ENCODE results near the gene CCNF.

CCNF gene

GRCh38 chr16:2450975-2451381, 21.7 kb downstream of the CCNF start:
- TF ChIP-seq POLR2AphosphoS5 (IDR thresholded peaks at IDR 0.05; ENCODE audit: low read depth, low read length) (no peak), FOXP2 (optimal IDR thresholded peaks at IDR 0.05; ENCODE audit: borderline replicate concordance, extremely low read depth, extremely low read length, insufficient read depth) (no peak), SIN3A (IDR thresholded peaks at IDR 0.05; ENCODE audit: borderline replicate concordance, insufficient read depth, low read length) (no peak), TAF1 (IDR thresholded peaks at IDR 0.05; ENCODE audit: borderline replicate concordance, insufficient read depth, low read length) (no peak)
- TF ChIP-seq, protein P1, sequence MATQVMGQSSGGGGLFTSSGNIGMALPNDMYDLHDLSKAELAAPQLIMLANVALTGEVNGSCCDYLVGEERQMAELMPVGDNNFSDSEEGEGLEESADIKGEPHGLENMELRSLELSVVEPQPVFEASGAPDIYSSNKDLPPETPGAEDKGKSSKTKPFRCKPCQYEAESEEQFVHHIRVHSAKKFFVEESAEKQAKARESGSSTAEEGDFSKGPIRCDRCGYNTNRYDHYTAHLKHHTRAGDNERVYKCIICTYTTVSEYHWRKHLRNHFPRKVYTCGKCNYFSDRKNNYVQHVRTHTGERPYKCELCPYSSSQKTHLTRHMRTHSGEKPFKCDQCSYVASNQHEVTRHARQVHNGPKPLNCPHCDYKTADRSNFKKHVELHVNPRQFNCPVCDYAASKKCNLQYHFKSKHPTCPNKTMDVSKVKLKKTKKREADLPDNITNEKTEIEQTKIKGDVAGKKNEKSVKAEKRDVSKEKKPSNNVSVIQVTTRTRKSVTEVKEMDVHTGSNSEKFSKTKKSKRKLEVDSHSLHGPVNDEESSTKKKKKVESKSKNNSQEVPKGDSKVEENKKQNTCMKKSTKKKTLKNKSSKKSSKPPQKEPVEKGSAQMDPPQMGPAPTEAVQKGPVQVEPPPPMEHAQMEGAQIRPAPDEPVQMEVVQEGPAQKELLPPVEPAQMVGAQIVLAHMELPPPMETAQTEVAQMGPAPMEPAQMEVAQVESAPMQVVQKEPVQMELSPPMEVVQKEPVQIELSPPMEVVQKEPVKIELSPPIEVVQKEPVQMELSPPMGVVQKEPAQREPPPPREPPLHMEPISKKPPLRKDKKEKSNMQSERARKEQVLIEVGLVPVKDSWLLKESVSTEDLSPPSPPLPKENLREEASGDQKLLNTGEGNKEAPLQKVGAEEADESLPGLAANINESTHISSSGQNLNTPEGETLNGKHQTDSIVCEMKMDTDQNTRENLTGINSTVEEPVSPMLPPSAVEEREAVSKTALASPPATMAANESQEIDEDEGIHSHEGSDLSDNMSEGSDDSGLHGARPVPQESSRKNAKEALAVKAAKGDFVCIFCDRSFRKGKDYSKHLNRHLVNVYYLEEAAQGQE (IDR thresholded peaks at IDR 0.05; ENCODE audit: insufficient read depth in 1 of 2, low read depth in 2 of 2, low read length in 2 of 2): no peak

GRCh38 chr16:2451851-2452320, 22.6 kb downstream of the CCNF start:
- TF ChIP-seq POLR2AphosphoS5 (IDR thresholded peaks at IDR 0.05; ENCODE audit: low read depth, low read length) (no peak), TAF1 (IDR thresholded peaks at IDR 0.05; ENCODE audit: borderline replicate concordance, insufficient read depth, low read length) (no peak), SIN3A (IDR thresholded peaks at IDR 0.05; ENCODE audit: borderline replicate concordance, insufficient read depth, low read length) (no peak), FOXP2 (optimal IDR thresholded peaks at IDR 0.05; ENCODE audit: borderline replicate concordance, extremely low read depth, extremely low read length, insufficient read depth) (no peak)
- TF ChIP-seq, protein P1 (IDR thresholded peaks at IDR 0.05; ENCODE audit: insufficient read depth in 1 of 2, low read depth in 2 of 2, low read length in 2 of 2): no peak

GRCh38 chr16:2452650-2453049, 23.4 kb downstream of the CCNF start:
- no peak for TF ChIP-seq SIN3A (IDR thresholded peaks at IDR 0.05; ENCODE audit: borderline replicate concordance, insufficient read depth, low read length)
- TF ChIP-seq TAF1 (IDR thresholded peaks at IDR 0.05; ENCODE audit: borderline replicate concordance, insufficient read depth, low read length): no peak
- no peak for TF ChIP-seq FOXP2 (optimal IDR thresholded peaks at IDR 0.05; ENCODE audit: borderline replicate concordance, extremely low read depth, extremely low read length, insufficient read depth)
- TF ChIP-seq, protein P1 (IDR thresholded peaks at IDR 0.05; ENCODE audit: insufficient read depth in 1 of 2, low read depth in 2 of 2, low read length in 2 of 2): no peak
- no peak for TF ChIP-seq POLR2AphosphoS5 (IDR thresholded peaks at IDR 0.05; ENCODE audit: low read depth, low read length)

DNA sequence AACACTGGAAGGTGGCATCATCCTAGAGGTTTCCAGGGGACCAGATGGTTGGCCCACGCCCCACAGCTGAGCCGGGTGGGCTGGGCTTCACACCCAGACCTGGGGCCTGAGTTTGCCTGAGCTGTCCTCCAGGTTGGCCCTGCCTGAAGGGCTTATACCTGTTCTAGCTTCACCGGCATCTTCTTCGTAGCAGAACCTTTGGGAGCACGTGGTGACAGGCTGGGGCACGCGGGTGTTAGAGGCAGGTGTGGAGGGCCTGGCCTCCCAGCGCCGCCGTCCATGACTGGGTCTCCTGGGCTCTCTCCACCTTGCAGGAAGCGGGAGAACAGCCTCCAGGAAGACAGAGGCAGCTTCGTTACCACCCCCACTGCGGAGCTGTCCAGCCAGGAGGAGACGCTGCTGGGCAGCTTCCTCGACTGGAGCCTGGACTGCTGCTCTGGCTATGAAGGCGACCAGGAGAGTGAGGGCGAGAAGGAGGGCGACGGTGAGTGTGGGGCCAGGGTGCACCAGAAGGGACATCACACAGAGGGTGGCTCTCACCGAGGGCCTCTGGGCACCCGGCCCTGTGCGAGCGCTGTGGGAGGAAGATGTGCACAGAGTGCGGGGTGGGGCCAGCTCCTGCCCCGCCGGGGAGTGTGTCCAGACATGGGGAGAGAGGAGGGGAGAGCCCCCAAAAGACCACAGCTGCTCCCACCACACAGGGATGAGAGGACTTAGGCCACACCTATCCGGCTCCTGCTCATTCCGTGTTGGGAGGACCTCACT, 26.0 kb downstream of the CCNF start:
- TF ChIP-seq, protein P1 (IDR thresholded peaks at IDR 0.05; ENCODE audit: insufficient read depth in 1 of 2, low read depth in 2 of 2, low read length in 2 of 2): peak in 1 of 2 experiments; percentile 49; a peak in 1 of 4 replicates
- TF ChIP-seq FOXP2 (optimal IDR thresholded peaks at IDR 0.05; ENCODE audit: borderline replicate concordance, extremely low read depth, extremely low read length, insufficient read depth): no peak

Data from PFSK-1 (cell line).